Measurements from ENCODE around the gene RAPGEF4. TPM values are rescaled to one million over a fixed set of nuclear protein-coding genes. Genes with fewer than 3 reads are reported as not detected.

RAPGEF4 gene
- total RNA-seq, 4 donors from 2014 or later, result 2.8 to 73.4 (median 6.9) TPM

DNA sequence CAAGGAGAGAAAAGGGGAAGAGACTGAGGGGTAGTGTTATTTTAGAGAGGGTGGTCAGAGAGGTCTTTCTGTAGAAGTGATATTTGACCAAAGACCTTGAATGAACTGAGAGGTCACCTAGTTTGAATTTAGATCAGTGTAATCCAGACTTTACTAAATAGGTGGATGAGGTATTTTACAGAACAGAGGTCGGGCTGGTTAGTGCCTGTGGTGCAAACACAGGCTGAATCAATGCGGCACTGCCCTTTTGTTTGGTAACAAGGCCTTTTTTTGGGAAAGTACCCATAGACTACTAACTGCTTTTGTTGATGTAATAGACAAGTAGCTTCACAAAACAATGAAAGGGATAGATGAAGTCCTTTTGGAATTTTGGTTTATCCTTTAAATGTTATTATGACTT lies 15.9 kb downstream of the RAPGEF4 start:
- H3K27me3 ChIP-seq, result no peaks in the 10 kb centered on the region
- DNase-seq, result no peak

DNA sequence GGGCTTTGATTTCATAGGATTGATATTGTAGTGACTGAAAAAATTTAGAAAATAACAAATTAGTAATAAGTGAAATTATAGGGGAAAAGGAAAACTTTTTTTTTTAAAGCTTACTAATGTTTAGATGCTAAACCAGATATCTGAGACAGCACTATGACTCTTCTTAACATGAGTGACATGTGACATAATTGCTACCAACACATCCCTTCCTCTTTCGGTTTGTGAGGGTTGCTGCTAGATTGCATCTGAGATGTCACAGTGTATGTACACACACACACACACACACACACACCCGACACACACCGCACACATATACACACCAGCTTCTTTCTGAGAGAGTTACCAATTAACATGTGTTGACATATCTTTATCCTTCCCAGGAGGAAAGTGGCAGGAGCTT lies 18.0 kb downstream of the RAPGEF4 start:
- H3K27me3 ChIP-seq, result no peaks in the 10 kb centered on the region
- H3K36me3 ChIP-seq, result no peaks in the 10 kb centered on the region
- no peak overlapping the region for H3K4me3 ChIP-seq
- no peak overlapping the region for H3K27ac ChIP-seq
- H3K9me3 ChIP-seq, result no peaks in the 10 kb centered on the region
- no peak for DNase-seq
- TF ChIP-seq, protein P1, sequence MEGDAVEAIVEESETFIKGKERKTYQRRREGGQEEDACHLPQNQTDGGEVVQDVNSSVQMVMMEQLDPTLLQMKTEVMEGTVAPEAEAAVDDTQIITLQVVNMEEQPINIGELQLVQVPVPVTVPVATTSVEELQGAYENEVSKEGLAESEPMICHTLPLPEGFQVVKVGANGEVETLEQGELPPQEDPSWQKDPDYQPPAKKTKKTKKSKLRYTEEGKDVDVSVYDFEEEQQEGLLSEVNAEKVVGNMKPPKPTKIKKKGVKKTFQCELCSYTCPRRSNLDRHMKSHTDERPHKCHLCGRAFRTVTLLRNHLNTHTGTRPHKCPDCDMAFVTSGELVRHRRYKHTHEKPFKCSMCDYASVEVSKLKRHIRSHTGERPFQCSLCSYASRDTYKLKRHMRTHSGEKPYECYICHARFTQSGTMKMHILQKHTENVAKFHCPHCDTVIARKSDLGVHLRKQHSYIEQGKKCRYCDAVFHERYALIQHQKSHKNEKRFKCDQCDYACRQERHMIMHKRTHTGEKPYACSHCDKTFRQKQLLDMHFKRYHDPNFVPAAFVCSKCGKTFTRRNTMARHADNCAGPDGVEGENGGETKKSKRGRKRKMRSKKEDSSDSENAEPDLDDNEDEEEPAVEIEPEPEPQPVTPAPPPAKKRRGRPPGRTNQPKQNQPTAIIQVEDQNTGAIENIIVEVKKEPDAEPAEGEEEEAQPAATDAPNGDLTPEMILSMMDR (IDR thresholded peaks at IDR 0.05), result no peak
- no peak for TF ChIP-seq POLR2A (IDR thresholded peaks at IDR 0.05)
- H3K4me1 ChIP-seq, result no peaks in the 10 kb centered on the region

More for the DNA sequence above, 15.9 kb downstream of the RAPGEF4 start:
- Histone ChIP-seq H3K4me3 (no peak overlapping the region), H3K36me3 (no peaks in the 10 kb centered on the region), H3K27ac (no peak overlapping the region), H3K9me3 (no peaks in the 10 kb centered on the region), H3K4me1 (no peaks in the 10 kb centered on the region)
- no peak for TF ChIP-seq POLR2A (IDR thresholded peaks at IDR 0.05)
- TF ChIP-seq, protein P1 (IDR thresholded peaks at IDR 0.05), result no peak

DNA sequence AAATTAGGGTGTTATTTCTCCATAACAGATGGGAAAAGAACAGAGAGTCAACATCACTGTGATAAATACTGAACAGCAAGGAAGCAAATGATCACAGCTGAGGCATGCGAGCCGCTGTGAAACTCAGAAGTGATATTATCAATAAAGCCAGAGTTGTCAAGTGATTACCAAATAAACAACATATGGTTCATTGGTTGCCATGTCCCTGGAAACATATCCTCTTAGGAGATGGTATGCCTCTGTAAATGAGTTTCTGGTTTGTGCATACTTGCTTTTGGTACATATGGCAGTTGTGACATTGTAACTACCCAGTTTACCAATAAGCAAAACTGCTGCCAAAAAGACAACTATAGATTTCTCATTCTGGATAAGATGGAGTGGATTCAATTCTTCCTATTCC lies 23.8 kb downstream of the RAPGEF4 start:
- H3K9me3 ChIP-seq, result no peaks in the 10 kb centered on the region
- no peak overlapping the region for H3K27ac ChIP-seq
- no peak for DNase-seq
- H3K27me3 ChIP-seq, result no peaks in the 10 kb centered on the region
- H3K36me3 ChIP-seq, result no peaks in the 10 kb centered on the region
- TF ChIP-seq, protein P1 (IDR thresholded peaks at IDR 0.05), result no peak
- TF ChIP-seq POLR2A (IDR thresholded peaks at IDR 0.05), result no peak
- H3K4me3 ChIP-seq, result no peak overlapping the region
- H3K4me1 ChIP-seq, result no peaks in the 10 kb centered on the region

DNA sequence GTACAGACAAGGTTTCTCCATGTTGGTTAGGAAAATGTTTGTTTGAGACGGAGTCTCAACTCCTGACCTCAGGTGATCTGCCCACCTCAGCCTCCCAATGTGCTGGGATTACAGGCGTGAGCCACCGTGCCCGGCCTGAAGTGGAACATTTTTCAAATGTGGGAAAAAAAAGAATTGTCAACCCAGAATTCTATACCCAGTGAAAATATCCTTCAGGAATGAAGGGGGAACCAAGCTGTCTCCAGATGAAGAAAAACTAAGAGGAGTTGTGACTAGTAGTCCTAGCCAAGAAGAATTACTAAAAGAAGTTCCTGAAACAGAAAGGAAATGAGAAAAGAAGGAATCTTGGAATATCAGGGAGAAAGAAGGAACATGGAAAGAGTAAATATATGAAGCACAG lies 25.7 kb downstream of the RAPGEF4 start:
- H3K36me3 ChIP-seq, result no peaks in the 10 kb centered on the region
- no peak overlapping the region for H3K27ac ChIP-seq
- no peaks in the 10 kb centered on the region for H3K27me3 ChIP-seq
- H3K4me1 ChIP-seq, result no peaks in the 10 kb centered on the region
- DNase-seq, result no peak
- TF ChIP-seq, protein P1 (IDR thresholded peaks at IDR 0.05), result no peak
- TF ChIP-seq POLR2A (IDR thresholded peaks at IDR 0.05), result no peak
- H3K4me3 ChIP-seq, result no peak overlapping the region
- no peaks in the 10 kb centered on the region for H3K9me3 ChIP-seq

DNA sequence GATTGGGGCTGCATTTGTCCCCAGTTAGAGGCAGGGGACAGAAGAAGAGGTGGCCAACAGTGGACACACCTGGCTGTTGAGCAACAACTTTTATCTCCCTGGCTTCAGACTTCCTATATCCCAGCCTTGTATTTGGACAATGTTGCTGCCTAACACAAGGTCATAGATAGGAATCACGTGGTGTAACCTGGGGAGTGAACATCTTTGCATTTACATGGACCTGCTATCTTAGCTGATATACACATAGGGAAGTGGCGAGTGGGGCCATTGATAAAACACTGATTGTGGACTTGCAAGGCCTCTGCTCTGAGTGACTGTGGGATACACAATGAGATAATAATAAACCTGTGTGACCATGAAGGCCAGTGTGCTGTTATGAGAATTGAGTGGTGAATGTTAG lies 26.9 kb downstream of the RAPGEF4 start:
- H3K4me1 ChIP-seq, result no peaks in the 10 kb centered on the region
- TF ChIP-seq, protein P1 (IDR thresholded peaks at IDR 0.05), result no peak
- TF ChIP-seq POLR2A (IDR thresholded peaks at IDR 0.05), result no peak
- H3K9me3 ChIP-seq, result no peaks in the 10 kb centered on the region
- H3K36me3 ChIP-seq, result no peaks in the 10 kb centered on the region
- no peaks in the 10 kb centered on the region for H3K27me3 ChIP-seq
- no peak overlapping the region for H3K27ac ChIP-seq
- DNase-seq, result no peak
- H3K4me3 ChIP-seq, result no peak overlapping the region

DNA sequence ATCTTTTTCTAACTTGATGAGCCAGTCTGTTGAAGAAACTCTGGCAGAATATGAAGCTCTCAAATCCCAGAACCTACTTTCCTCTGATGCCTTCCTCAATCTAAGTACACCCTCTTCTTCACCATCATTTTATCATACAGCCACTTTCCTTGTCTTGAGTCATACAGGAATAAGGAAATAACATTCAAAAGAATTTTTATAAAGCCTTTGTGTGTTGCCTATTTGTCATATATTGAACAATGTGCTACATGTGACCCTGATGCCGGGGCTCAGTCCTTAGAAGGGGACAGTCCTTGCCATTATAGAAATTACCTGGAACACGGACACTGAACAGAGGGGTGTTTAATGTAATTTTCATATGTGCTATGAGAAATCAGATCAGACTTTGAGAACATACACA lies 27.4 kb downstream of the RAPGEF4 start:
- DNase-seq, result no peak
- Histone ChIP-seq H3K4me3 (no peak overlapping the region), H3K9me3 (no peaks in the 10 kb centered on the region), H3K27me3 (no peaks in the 10 kb centered on the region), H3K4me1 (no peaks in the 10 kb centered on the region), H3K27ac (no peak overlapping the region), H3K36me3 (no peaks in the 10 kb centered on the region)
- TF ChIP-seq POLR2A (IDR thresholded peaks at IDR 0.05), result no peak
- TF ChIP-seq, protein P1 (IDR thresholded peaks at IDR 0.05), result no peak

Measured in Peyer's patch (tissue), 4 donors.